GM11168 (cell line): ENCODE data around the gene DOHH.
"Not testable (repeated sequence)": the region's sequence is repeated elsewhere in the genome, so short reads cannot be mapped to it uniquely, and the experiment has no call there.

Experiments
- in situ Hi-C: fragments of 300-500 bp; cut with MboI; formaldehyde crosslinking; loops from one replicate; pipeline ENCODE4 v1.12.0; 2022; ENCODE audit warnings: low sequenced_read_pairs; ENCODE audit not compliant: unreplicated experiment

DOHH gene

GRCh38 chr19:3450796-3451411, 49.6 kb downstream of the DOHH start:
- in situ Hi-C loops = no loop called here

DNA sequence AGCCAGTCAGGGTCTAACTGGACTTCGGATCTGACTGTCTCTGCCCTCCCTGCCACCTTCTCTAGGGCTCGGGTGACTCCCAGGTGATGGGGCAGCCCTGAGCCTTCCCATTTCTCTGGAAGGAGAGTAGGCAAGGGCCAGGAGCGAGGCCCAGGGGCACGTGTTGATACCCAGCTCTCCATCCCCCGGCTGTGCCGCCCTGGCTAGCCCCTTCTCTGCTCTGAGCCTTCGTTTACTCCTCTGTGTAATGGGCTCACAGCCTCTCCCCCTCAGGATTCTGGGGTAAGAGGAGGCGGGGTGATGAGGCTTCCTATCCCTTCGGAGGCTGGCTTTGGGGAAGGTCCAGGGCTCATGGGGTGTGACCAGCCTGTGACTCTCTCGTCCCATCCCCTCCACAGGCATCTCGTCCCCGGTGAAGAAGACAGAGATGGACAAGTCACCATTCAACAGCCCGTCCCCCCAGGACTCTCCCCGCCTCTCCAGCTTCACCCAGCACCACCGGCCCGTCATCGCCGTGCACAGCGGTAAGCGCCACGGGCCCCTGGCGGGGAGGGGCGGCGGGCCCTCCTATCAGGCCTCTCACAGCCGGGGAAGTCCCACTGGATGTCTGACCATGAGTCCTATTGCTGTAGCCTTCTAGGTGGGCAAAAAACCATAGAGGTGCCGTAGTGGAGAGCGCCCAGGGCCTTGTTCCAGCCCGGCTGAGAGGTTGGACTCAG, 51.7 kb downstream of the DOHH start:
- in situ Hi-C loops = no loop called here

- in situ Hi-C loops = not testable (repeated sequence)
These were observed 53.8 kb downstream of the DOHH start for GRCh38 chr19:3446657-3447056.

- in situ Hi-C loops = no loop called here
These were observed 55.7 kb downstream of the DOHH start for GRCh38 chr19:3444695-3445234.

- in situ Hi-C loops = no loop called here
These were observed 56.4 kb downstream of the DOHH start for GRCh38 chr19:3443840-3444694.

DNA sequence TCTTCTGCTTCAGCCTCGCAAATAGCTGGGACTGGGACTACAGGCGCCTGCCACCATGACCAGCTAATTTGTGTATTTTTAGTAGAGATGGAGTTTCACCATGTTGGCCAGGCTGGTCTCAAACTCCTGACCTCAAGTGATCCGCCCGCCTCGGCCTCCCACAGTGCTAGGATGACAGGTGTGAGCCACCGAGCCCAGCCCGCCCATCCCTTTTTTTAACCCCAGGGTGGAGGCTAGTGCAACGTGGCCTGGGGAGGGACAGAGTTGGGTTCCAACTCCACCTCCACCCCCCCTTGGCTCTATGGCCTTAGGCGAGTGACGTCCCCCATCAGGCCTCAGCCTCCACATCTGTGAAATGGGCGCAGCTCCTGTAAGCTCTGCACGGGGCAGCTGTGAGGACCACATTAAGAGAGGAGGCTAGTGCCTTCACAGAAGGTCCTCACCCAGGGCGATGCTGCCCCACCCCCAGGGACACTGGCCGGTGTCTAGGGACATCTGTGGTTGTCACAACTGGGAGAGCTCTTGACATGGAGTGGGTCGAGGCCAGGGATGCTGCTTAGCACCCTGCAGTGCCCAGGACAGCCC, 57.9 kb downstream of the DOHH start:
- in situ Hi-C loops = no loop called here

DNA sequence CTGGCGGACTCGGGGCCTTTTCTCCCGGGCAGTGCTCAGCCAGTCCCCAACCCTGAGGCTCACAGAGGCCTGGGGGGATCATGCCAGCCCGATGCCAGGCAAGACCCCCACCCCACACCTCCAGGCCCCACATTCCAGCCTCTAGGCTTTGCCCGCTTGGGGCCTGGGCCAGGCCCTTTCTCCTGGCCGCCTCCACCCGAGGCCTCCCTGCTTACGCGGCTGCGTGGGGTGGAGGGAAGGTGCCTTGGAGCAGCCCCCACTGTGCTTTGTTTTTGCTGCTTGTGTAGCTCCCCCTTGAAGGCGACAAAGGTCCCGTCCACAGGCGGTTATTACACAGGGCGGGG, 58.5 kb downstream of the DOHH start:
- in situ Hi-C loops = no loop called here

DNA sequence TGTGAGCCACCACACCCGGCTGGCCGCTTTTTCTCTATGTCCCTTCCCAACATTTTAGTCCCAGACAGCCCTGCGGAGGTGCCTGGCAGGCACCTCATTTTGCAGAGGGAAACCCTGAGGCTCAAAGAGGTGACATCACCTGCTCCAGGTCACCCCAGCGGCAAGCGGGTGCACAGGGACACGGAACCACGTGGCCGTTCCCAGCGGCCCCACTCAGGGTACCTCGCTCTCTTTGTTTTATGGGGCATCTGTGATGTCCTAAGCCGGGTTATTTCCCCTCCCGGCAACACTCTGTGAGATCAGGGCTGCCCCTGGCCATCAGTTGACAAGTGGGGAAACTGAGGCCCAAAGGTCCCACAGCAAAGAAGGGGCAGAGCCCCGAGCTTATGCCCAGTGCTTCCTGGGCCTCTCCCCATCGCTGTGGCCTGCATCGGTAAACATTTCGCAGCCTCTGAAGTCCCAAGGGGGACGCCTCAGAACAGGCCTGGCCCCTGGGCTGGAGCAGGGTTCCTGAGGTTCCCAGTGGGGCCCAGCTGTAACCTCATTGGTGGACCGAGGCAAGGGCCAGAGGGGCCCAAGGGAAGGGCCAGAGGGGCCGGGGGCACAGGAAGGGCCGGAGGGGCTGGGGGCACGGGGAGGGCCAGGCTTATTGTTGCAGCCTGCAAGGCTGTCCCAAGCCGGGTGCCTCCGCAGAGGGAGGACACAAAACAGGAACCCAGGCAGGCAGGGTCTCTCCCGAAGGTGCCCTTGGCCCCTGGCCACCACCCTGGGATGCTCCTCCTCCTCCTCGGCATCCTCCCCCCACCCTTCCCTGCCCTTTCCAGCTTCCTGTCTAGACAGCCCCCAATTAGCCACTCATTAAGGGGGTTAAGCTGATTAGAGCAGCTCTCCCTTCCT, 59.1 kb downstream of the DOHH start:
- in situ Hi-C loops = no loop called here
